IMR-90 (cell line): Measurements from ENCODE around the gene UTY.

Source experiments
- BHLHE40 ChIP-seq: fragments of 150-350 bp; IDR thresholded peaks from 2 replicates; pipeline ENCODE4 v1.6.1; 2016; ENCODE audit warnings: mild to moderate bottlenecking, low read depth, low read length
- CTCF ChIP-seq: conservative IDR thresholded peaks from 2 replicates; pipeline ENCODE4 v1.5.1; 2012; ENCODE audit warnings: mild to moderate bottlenecking, low read depth, low read length, improper control_type of control experiment
- FOS ChIP-seq: fragments of 150-350 bp; IDR thresholded peaks from 2 replicates; pipeline ENCODE4 v1.6.1; 2016; ENCODE audit warnings: low read depth, low read length
- MAZ ChIP-seq: IDR thresholded peaks from 2 replicates; pipeline ENCODE4 v1.6.1; 2012; ENCODE audit warnings: low read depth, mild to moderate bottlenecking, low read length, improper control_type of control experiment, moderate library complexity, borderline replicate concordance
- POLR2A ChIP-seq: IDR thresholded peaks from 2 replicates; pipeline ENCODE4 v1.6.1; 2012; ENCODE audit warnings: mild to moderate bottlenecking, low read depth, low read length
- USF2 ChIP-seq: fragments of 150-350 bp; IDR thresholded peaks from 2 replicates; pipeline ENCODE4 v1.6.1; 2017; ENCODE audit warnings: mild to moderate bottlenecking, antibody characterized with exemption, low read length, low read depth

GRCh38 chrY:13271706-13272105 is 208.1 kb downstream of the UTY start:
- TF ChIP-seq FOS (no peak), CTCF (no peak), BHLHE40 (no peak), POLR2A (no peak), USF2 (no peak), MAZ (no peak)
